Measurements from ENCODE around the gene RNF114. TPM values are rescaled to one million over a fixed set of nuclear protein-coding genes. Genes with fewer than 3 reads are reported as not detected.

RNF114 gene
- total and polyA plus RNA-seq, 10 of the 15 experiments (the other 5 are each of a cell fraction or from before 2014, with no cell fraction given) = 28.0 to 82.3 (median 47.2) TPM

DNA sequence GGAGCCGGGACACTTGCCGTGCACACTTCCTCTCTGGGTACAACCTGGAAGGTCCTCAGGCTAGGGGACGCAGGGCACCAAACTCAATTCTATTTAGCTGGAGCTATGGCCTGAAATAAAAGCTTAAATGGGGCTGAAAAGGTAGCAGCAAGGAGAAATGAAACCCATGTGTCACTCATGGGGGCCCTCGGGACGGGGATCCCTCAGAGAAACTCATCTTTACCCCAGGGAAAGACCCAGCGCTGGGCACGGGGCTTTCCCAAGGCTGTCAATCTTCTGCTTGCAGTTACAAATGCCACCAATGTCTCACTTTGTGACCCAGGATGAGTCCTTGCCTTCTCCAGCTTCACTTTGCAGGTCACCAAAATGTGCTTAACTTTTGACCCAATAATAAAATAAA lies 63.1 kb downstream of the RNF114 start:
- H3K4me3 ChIP-seq = no peak overlapping the region
- H3K27me3 ChIP-seq (replicated peaks in 1 of 2; ENCODE audit: control insufficient read depth in 2 of 2, insufficient read depth in 2 of 2, low read length in 1 of 2) = no peaks in the 10 kb centered on the region
- no peaks in the 10 kb centered on the region for H3K36me3 ChIP-seq (ENCODE audit: control insufficient read depth in 2 of 2, insufficient read depth in 2 of 2, low read length in 1 of 2)
- no peaks in the 10 kb centered on the region for H4K20me1 ChIP-seq (ENCODE audit: control insufficient read depth, insufficient read depth)
- ChIA-PET RAD21 (ENCODE audit: unreplicated experiment) (interaction anchor here (1.1 to 4.5 kb wide), 5 partner anchors 11 to 71 kb away, joined by 4 to 40 read pairs (median 7); no protein-coding TSS in a partner anchor), CTCF (interaction anchor here (0.6 to 3.1 kb wide), 8 partner anchors 9 to 167 kb away, joined by 3 to 19 read pairs (median 4); partner anchors contain the start of gene SNAI1), POLR2A (interaction anchor here (0.6 to 1.1 kb wide), 7 partner anchors 13 to 142 kb away, joined by 3 to 6 read pairs (median 3); no protein-coding TSS in a partner anchor), SMC1A (ENCODE audit: uncharacterized antibody, unreplicated experiment) (interaction anchor here (0.6 to 1.4 kb wide), 6 partner anchors 9 to 85 kb away, joined by 3 to 7 read pairs (median 3); no protein-coding TSS in a partner anchor)
- in situ Hi-C loops (cut with MboI) = no loop called here
- WGBS (ENCODE audit: insufficient coverage, insufficient replicate concordance, low lambda C conversion rate, missing lambda C conversion rate) = 1% methylated on average over 7 of the region's 7 CpGs
- ATAC-seq (peak; percentile 92), FAIRE-seq (no peak), DNase-seq (ENCODE audit: low read depth, low spot score) (peak; percentile 51)
- no peaks in the 10 kb centered on the region for H3K79me2 ChIP-seq (ENCODE audit: control insufficient read depth, insufficient read depth, low read length)
- H3K27ac ChIP-seq (ENCODE audit: control insufficient read depth, insufficient read depth) = peak overlapping the region; percentile 38
- peak overlapping the region; percentile 42; the same call in 1 of the 2 replicates for H3K4me2 ChIP-seq (ENCODE audit: control insufficient read depth, insufficient read depth)
- peaks cover 5% of the 10 kb centered on the region for H3K4me1 ChIP-seq (ENCODE audit: control insufficient read depth, insufficient read depth, low read length)
- H2AFZ ChIP-seq (ENCODE audit: control insufficient read depth, low read depth, low read length) = peak overlapping the region; percentile 28; the same call in 1 of the 2 replicates
- no TSS peak for BruUV-seq (replicated peaks)
- H3K9me3 ChIP-seq (replicated peaks; ENCODE audit: control insufficient read depth, insufficient read depth, low read length) = no peaks in the 10 kb centered on the region
- H3K9ac ChIP-seq (ENCODE audit: control insufficient read depth, insufficient read depth, low read length) = 0 out of 2 replicates have a peak overlapping the region, but pooled peaks have one; percentile 3
- intact Hi-C loops (cut with micrococcal nuclease; ENCODE audit: unreplicated experiment) = no loop called here
- TF ChIP-seq, protein P1, sequence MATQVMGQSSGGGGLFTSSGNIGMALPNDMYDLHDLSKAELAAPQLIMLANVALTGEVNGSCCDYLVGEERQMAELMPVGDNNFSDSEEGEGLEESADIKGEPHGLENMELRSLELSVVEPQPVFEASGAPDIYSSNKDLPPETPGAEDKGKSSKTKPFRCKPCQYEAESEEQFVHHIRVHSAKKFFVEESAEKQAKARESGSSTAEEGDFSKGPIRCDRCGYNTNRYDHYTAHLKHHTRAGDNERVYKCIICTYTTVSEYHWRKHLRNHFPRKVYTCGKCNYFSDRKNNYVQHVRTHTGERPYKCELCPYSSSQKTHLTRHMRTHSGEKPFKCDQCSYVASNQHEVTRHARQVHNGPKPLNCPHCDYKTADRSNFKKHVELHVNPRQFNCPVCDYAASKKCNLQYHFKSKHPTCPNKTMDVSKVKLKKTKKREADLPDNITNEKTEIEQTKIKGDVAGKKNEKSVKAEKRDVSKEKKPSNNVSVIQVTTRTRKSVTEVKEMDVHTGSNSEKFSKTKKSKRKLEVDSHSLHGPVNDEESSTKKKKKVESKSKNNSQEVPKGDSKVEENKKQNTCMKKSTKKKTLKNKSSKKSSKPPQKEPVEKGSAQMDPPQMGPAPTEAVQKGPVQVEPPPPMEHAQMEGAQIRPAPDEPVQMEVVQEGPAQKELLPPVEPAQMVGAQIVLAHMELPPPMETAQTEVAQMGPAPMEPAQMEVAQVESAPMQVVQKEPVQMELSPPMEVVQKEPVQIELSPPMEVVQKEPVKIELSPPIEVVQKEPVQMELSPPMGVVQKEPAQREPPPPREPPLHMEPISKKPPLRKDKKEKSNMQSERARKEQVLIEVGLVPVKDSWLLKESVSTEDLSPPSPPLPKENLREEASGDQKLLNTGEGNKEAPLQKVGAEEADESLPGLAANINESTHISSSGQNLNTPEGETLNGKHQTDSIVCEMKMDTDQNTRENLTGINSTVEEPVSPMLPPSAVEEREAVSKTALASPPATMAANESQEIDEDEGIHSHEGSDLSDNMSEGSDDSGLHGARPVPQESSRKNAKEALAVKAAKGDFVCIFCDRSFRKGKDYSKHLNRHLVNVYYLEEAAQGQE (IDR thresholded peaks at IDR 0.05; ENCODE audit: low read depth, low read length) = no peak
- no peak for TF ChIP-seq POLR2A (IDR thresholded peaks at IDR 0.05; ENCODE audit: low read depth, low read length)
- TF ChIP-seq ZBTB40 (IDR thresholded peaks at IDR 0.05; ENCODE audit: borderline replicate concordance) = no peak
- TF ChIP-seq NBN (IDR thresholded peaks at IDR 0.05) = no peak
- peak; percentile 94 for TF ChIP-seq DPF2 (IDR thresholded peaks at IDR 0.05)
- no peak for TF ChIP-seq ZNF384 (IDR thresholded peaks at IDR 0.05; ENCODE audit: borderline replicate concordance, low read depth, low read length)
- no peak for TF ChIP-seq BACH1 (IDR thresholded peaks at IDR 0.05; ENCODE audit: borderline replicate concordance)
- 0 out of 2 replicates have a peak, but pooled peaks have one; percentile 56 for TF ChIP-seq TBL1XR1 (IDR thresholded peaks at IDR 0.05; ENCODE audit: low read depth, low read length)
- TF ChIP-seq NFIC (IDR thresholded peaks at IDR 0.05; ENCODE audit: low read depth, low read length) = peak; percentile 43; the same call in 1 of the 2 replicates
- TF ChIP-seq LARP7 (IDR thresholded peaks at IDR 0.05) = no peak
- no peak for TF ChIP-seq ZNF217 (IDR thresholded peaks at IDR 0.05)
- no peak for TF ChIP-seq TARDBP (IDR thresholded peaks at IDR 0.05; ENCODE audit: borderline replicate concordance)
- TF ChIP-seq HDAC6 (IDR thresholded peaks at IDR 0.05; ENCODE audit: unreplicated experiment) = no peak
- TF ChIP-seq, protein P2, sequence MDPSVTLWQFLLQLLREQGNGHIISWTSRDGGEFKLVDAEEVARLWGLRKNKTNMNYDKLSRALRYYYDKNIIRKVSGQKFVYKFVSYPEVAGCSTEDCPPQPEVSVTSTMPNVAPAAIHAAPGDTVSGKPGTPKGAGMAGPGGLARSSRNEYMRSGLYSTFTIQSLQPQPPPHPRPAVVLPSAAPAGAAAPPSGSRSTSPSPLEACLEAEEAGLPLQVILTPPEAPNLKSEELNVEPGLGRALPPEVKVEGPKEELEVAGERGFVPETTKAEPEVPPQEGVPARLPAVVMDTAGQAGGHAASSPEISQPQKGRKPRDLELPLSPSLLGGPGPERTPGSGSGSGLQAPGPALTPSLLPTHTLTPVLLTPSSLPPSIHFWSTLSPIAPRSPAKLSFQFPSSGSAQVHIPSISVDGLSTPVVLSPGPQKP (IDR thresholded peaks at IDR 0.05; ENCODE audit: low read depth, low read length) = no peak
- TF ChIP-seq MYC (IDR thresholded peaks at IDR 0.05; ENCODE audit: insufficient read depth, insufficient read length, insufficient replicate concordance, low read length, severe bottlenecking) = no peak
- TF ChIP-seq, protein P3, sequence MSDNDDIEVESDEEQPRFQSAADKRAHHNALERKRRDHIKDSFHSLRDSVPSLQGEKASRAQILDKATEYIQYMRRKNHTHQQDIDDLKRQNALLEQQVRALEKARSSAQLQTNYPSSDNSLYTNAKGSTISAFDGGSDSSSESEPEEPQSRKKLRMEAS (IDR thresholded peaks at IDR 0.05; ENCODE audit: low read depth, low read length) = no peak
- TF ChIP-seq IRF4 (IDR thresholded peaks at IDR 0.05; ENCODE audit: low read depth, low read length) = peak; percentile 53; the same call in 1 of the 2 replicates

Measured in GM12878 (cell line).